ENCODE results near the gene ADRB1. TPM values are rescaled to one million over a fixed set of nuclear protein-coding genes. Genes with fewer than 3 reads are reported as not detected.

The ADRB1 gene
- total RNA-seq, 4 donors from 2014 or later: 1.8 to 9.1 (median 6.8) TPM

GRCh38 chr10:114073395-114074186 is 29.9 kb downstream of the ADRB1 start:
- no peaks in the 10 kb centered on the region for H3K36me3 ChIP-seq
- WGBS, 2 donors (ENCODE audit: low coverage in 1 of 2): 71 to 83% methylated on average over 12 to 13 of the region's 14 CpGs
- ATAC-seq: no peak
- no peak for TF ChIP-seq CTCF (IDR thresholded peaks at IDR 0.05)
- no peak for TF ChIP-seq POLR2A (IDR thresholded peaks at IDR 0.05)
- TF ChIP-seq POLR2AphosphoS5 (IDR thresholded peaks at IDR 0.05): no peak
- TF ChIP-seq EP300 (IDR thresholded peaks at IDR 0.05): no peak
- H3K9me3 ChIP-seq: no peaks in the 10 kb centered on the region
- no peaks in the 10 kb centered on the region for H3K4me1 ChIP-seq
- no peak overlapping the region for H3K27ac ChIP-seq
- no peak overlapping the region for H3K4me3 ChIP-seq
- no peaks in the 10 kb centered on the region for H3K27me3 ChIP-seq

- WGBS, 2 donors (ENCODE audit: low coverage in 1 of 2): 84 to 90% methylated on average over 3 to 5 of the region's 6 CpGs
- no peak overlapping the region for H3K4me3 ChIP-seq
These were observed 31.4 kb downstream of the ADRB1 start for GRCh38 chr10:114075093-114075492.

GRCh38 chr10:114077347-114077746 is 33.7 kb downstream of the ADRB1 start:
- H3K4me1 ChIP-seq: no peaks in the 10 kb centered on the region
- no peaks in the 10 kb centered on the region for H3K9me3 ChIP-seq
- no peaks in the 10 kb centered on the region for H3K27me3 ChIP-seq
- no peak overlapping the region for H3K27ac ChIP-seq
- no peaks in the 10 kb centered on the region for H3K36me3 ChIP-seq
- ATAC-seq: no peak
- H3K4me3 ChIP-seq: no peak overlapping the region
- 57 to 91% methylated on average over 1 of the region's 1 CpG for WGBS, 2 donors (ENCODE audit: low coverage in 1 of 2)
- no peak for TF ChIP-seq EP300 (IDR thresholded peaks at IDR 0.05)
- no peak for TF ChIP-seq POLR2A (IDR thresholded peaks at IDR 0.05)
- no peak for TF ChIP-seq CTCF (IDR thresholded peaks at IDR 0.05)
- TF ChIP-seq POLR2AphosphoS5 (IDR thresholded peaks at IDR 0.05): no peak

More at GRCh38 chr10:114075093-114075492, 31.4 kb downstream of the ADRB1 start:
- Histone ChIP-seq H3K27me3 (no peaks in the 10 kb centered on the region), H3K36me3 (no peaks in the 10 kb centered on the region), H3K4me1 (no peaks in the 10 kb centered on the region), H3K9me3 (no peaks in the 10 kb centered on the region), H3K27ac (no peak overlapping the region)
- no peak for TF ChIP-seq POLR2AphosphoS5 (IDR thresholded peaks at IDR 0.05)
- ATAC-seq: no peak

GRCh38 chr10:114077815-114078219 is 34.2 kb downstream of the ADRB1 start:
- no peak for ATAC-seq
- Histone ChIP-seq H3K36me3 (no peaks in the 10 kb centered on the region), H3K4me3 (no peak overlapping the region), H3K27me3 (no peaks in the 10 kb centered on the region), H3K9me3 (no peaks in the 10 kb centered on the region), H3K27ac (no peak overlapping the region), H3K4me1 (no peaks in the 10 kb centered on the region)
- no peak for TF ChIP-seq POLR2AphosphoS5 (IDR thresholded peaks at IDR 0.05)
- no peak for TF ChIP-seq EP300 (IDR thresholded peaks at IDR 0.05)
- 77 to 93% methylated on average over 2 to 6 of the region's 9 CpGs for WGBS, 2 donors (ENCODE audit: low coverage in 1 of 2)

GRCh38 chr10:114078346-114078745 is 34.7 kb downstream of the ADRB1 start:
- H3K36me3 ChIP-seq: no peaks in the 10 kb centered on the region
- no peaks in the 10 kb centered on the region for H3K9me3 ChIP-seq
- no peak for ATAC-seq
- H3K27me3 ChIP-seq: no peaks in the 10 kb centered on the region
- H3K27ac ChIP-seq: no peak overlapping the region
- no peaks in the 10 kb centered on the region for H3K4me1 ChIP-seq
- H3K4me3 ChIP-seq: no peak overlapping the region
- WGBS, 2 donors (ENCODE audit: low coverage in 1 of 2): 62 to 79% methylated on average over 6 of the region's 6 CpGs
- TF ChIP-seq POLR2AphosphoS5 (IDR thresholded peaks at IDR 0.05) (no peak), EP300 (IDR thresholded peaks at IDR 0.05) (no peak), CTCF (IDR thresholded peaks at IDR 0.05) (no peak), POLR2A (IDR thresholded peaks at IDR 0.05) (no peak)

- TF ChIP-seq EP300 (IDR thresholded peaks at IDR 0.05) (no peak), POLR2A (IDR thresholded peaks at IDR 0.05) (no peak), POLR2AphosphoS5 (IDR thresholded peaks at IDR 0.05) (no peak), CTCF (IDR thresholded peaks at IDR 0.05) (no peak)
- Histone ChIP-seq H3K27ac (no peak overlapping the region), H3K27me3 (no peaks in the 10 kb centered on the region), H3K9me3 (no peaks in the 10 kb centered on the region), H3K36me3 (no peaks in the 10 kb centered on the region), H3K4me1 (no peaks in the 10 kb centered on the region), H3K4me3 (no peak overlapping the region)
- no peak for ATAC-seq
- 67 to 80% methylated on average over 3 to 5 of the region's 5 CpGs for WGBS, 2 donors (ENCODE audit: low coverage in 1 of 2)
These were observed 35.8 kb downstream of the ADRB1 start for GRCh38 chr10:114079421-114079820.

Data from gastroesophageal sphincter (tissue), 4 donors.